Gastroesophageal sphincter (tissue), 4 donors: ENCODE measurements around the gene APP. TPM values are rescaled to one million over a fixed set of nuclear protein-coding genes. Genes with fewer than 3 reads are reported as not detected.

ENCODE experiments used
- ATAC-seq: fragments of 150-250 bp; one replicate; pipeline ENCODE4 v1.9.1; 2016; ENCODE audit warnings: mild to moderate bottlenecking, moderate library complexity
- H3K27ac ChIP-seq, 4 donors: fragments of 200-600 bp; sonication (generic) in 3 of 4; 1 replicate in 3 of 4; 2 replicates in 1 of 4; pipeline ENCODE4 v1.5.1; 2016 to 2019
- H3K27me3 ChIP-seq: fragments of 200-600 bp; sonication (generic); one replicate; pipeline ENCODE4 v1.5.1; 2019
- H3K36me3 ChIP-seq, 2 donors: fragments of 200-600 bp; sonication (generic); one replicate each; pipeline ENCODE4 v1.5.1; 2019; ENCODE audit warnings: control low read depth in 1 of 2
- H3K4me1 ChIP-seq, 3 donors: fragments of 200-600 bp; sonication (generic); 1 replicate in 2 of 3; 2 replicates in 1 of 3; pipeline ENCODE4 v1.5.1; 2016 to 2019; ENCODE audit warnings: control low read depth in 2 of 3
- H3K4me3 ChIP-seq, 2 donors: fragments of 200-600 bp; sonication (generic); one replicate each; pipeline ENCODE4 v1.5.1; 2019; ENCODE audit warnings: mild to moderate bottlenecking in 1 of 2, moderate library complexity in 1 of 2
- H3K9me3 ChIP-seq, 3 donors: fragments of 200-600 bp; sonication (generic); one replicate each; pipeline ENCODE4 v1.5.1; 2017 to 2019; ENCODE audit warnings: control low read depth in 2 of 3
- EP300 ChIP-seq: sonication (generic); formaldehyde crosslinking; IDR thresholded peaks from one replicate; pipeline ENCODE4 v1.6.1; 2017; ENCODE audit warnings: antibody characterized with exemption, mild to moderate bottlenecking
- POLR2A ChIP-seq, 2 donors: fragments of 450-650 bp; IDR thresholded peaks; one replicate each; pipeline ENCODE4 v1.6.1; 2017; ENCODE audit warnings: antibody characterized with exemption in 2 of 2, mild to moderate bottlenecking in 2 of 2, moderate library complexity in 1 of 2
- POLR2AphosphoS5 ChIP-seq: sonication (generic); formaldehyde crosslinking; IDR thresholded peaks from one replicate; pipeline ENCODE4 v1.6.1; 2017; ENCODE audit warnings: antibody characterized with exemption
- WGBS, 2 donors: methylation state at CpG; one replicate each; pipeline ENCODE4 v1.1.5; 2018; ENCODE audit warnings: low coverage in 1 of 2; 5-methylcytosine and 5-hydroxymethylcytosine counted together
- total RNA-seq, 4 donors: library from RNA; depleted of rRNA; stranded (reverse); fragments of >200 nt; gene quantifications; one replicate each; pipeline ENCODE4 v1.1.0, GENCODE V29; 2016
- TF ChIP-seq, protein P1 (sequence below), 4 experiments: fragments of 200-600 bp in 2 of 4; fragments of 450-650 bp in 2 of 4; sonication (generic) in 1 of 4; IDR thresholded peaks; one replicate each; pipeline ENCODE4 v1.5.1; 2017 to 2019; ENCODE audit warnings: antibody characterized with exemption in 4 of 4, mild to moderate bottlenecking in 2 of 4, moderate library complexity in 2 of 4

The APP gene
- total RNA-seq, 4 donors from 2014 or later, result 282 to 724 (median 545) TPM

DNA sequence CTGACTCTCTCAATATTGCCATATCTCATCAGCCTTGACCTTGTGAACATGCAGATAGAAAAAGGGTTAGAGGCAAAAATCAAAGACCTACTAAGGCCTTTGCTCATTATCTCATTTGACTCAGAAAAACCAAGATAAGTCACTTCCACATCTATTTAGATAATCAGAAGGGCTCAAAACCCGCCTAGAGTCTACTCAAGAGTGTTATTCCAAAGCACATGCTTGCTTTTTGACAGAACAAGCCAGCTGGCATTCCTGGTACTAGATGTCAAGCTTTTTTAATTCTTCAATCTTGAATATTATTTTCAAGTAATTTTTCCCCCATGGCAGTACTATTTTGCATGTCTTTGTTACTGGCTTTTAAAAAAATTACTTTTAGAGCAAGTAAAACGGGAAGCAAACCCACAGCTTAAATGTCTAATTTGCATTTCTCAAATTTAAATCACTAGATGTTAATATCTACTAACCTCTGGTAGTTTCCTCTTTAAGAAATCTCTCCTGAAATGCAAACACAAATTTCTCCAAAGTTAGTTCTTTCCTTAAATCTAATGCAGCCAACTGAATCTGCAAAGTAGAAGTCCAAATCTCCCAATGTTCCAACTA is 51.5 kb downstream of the APP start:
- Histone ChIP-seq H3K9me3 (no peaks in the 10 kb centered on the region), H3K27me3 (no peaks in the 10 kb centered on the region), H3K27ac (peak overlapping the region in 2 of 4 donors; percentile 36 to 56), H3K4me3 (no peak overlapping the region), H3K4me1 (peaks cover 15 to 75% (median 31%) of the 10 kb centered on the region in 3 donors), H3K36me3 (no peaks in the 10 kb centered on the region)
- no peak for ATAC-seq
- TF ChIP-seq, protein P1, sequence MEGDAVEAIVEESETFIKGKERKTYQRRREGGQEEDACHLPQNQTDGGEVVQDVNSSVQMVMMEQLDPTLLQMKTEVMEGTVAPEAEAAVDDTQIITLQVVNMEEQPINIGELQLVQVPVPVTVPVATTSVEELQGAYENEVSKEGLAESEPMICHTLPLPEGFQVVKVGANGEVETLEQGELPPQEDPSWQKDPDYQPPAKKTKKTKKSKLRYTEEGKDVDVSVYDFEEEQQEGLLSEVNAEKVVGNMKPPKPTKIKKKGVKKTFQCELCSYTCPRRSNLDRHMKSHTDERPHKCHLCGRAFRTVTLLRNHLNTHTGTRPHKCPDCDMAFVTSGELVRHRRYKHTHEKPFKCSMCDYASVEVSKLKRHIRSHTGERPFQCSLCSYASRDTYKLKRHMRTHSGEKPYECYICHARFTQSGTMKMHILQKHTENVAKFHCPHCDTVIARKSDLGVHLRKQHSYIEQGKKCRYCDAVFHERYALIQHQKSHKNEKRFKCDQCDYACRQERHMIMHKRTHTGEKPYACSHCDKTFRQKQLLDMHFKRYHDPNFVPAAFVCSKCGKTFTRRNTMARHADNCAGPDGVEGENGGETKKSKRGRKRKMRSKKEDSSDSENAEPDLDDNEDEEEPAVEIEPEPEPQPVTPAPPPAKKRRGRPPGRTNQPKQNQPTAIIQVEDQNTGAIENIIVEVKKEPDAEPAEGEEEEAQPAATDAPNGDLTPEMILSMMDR (IDR thresholded peaks at IDR 0.05), result no peak
- no peak for TF ChIP-seq POLR2AphosphoS5
- 74 to 86% methylated on average over 2 of the region's 2 CpGs for WGBS, 2 donors

DNA sequence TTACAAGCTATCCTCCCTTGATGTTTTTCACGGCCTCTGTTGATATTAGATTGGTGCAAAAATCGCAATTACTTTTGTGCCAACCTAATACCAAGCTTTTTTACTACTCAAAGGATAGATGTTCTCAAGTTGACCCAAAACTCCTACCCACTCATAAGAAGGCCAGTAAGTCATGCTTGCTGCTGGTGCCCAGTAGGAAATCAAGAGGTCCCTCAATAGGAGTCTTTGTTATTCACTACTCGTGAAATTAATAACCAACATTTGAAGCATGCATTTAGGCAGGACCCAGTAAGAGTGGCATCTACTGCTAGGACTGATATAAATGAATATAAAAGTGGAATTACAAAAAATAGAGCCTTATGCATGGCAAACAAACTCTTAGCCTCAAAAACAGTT is 52.6 kb downstream of the APP start:
- Histone ChIP-seq H3K27ac (peak overlapping the region in 3 of 4 donors; percentile 18 to 57 (median 56)), H3K27me3 (no peaks in the 10 kb centered on the region), H3K4me1 (peaks cover 5 to 64% (median 21%) of the 10 kb centered on the region in 3 donors), H3K9me3 (no peaks in the 10 kb centered on the region), H3K36me3 (no peaks in the 10 kb centered on the region), H3K4me3 (no peak overlapping the region)
- WGBS, 2 donors, result 73 to 93% methylated on average over 3 of the region's 3 CpGs
- TF ChIP-seq POLR2AphosphoS5 (no peak), EP300 (no peak), POLR2A (IDR thresholded peaks at IDR 0.05) (no peak)
- TF ChIP-seq, protein P1 (IDR thresholded peaks at IDR 0.05), result no peak
- ATAC-seq, result no peak

GRCh38 chr21:26117324-26117971 is 53.1 kb downstream of the APP start:
- H3K9me3 ChIP-seq, result no peaks in the 10 kb centered on the region
- no peak for ATAC-seq
- no peaks in the 10 kb centered on the region for H3K36me3 ChIP-seq
- 79 to 83% methylated on average over 4 to 5 of the region's 5 CpGs for WGBS, 2 donors
- peaks cover 5 to 63% (median 24%) of the 10 kb centered on the region in 3 donors for H3K4me1 ChIP-seq
- peak overlapping the region in 3 of 4 donors; percentile 49 to 57 (median 56) for H3K27ac ChIP-seq
- TF ChIP-seq, protein P1 (IDR thresholded peaks at IDR 0.05), result no peak
- TF ChIP-seq EP300 (no peak), POLR2A (IDR thresholded peaks at IDR 0.05) (no peak), POLR2AphosphoS5 (no peak)
- H3K27me3 ChIP-seq, result no peaks in the 10 kb centered on the region
- H3K4me3 ChIP-seq, result no peak overlapping the region

DNA sequence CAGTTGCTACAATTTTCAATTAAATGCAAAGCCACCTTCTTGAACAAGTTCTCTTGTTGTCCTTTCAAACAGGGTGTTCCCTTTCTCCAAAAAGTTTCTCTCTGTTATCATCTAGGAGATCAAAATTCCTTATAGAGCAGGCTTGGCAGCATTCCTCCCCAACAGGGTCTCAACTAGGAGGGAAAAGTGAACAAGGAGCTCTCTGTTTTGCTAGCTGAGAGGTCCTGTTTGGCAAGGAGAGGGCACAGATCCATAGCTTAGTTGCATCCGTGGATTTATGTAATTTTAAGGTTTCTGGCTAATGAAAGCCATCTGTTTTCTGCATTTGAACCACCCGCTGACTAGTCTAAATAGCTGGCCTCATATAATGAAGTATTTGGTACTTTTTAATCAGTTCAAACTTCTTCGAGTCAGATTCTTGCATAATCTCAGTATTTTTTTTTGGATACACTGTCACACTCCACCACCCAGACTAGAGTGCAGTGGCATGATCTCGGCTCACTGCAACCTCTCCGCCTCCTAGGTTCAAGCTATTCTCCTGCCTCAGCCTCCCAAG is 54.0 kb downstream of the APP start:
- peaks cover 5 to 64% (median 28%) of the 10 kb centered on the region in 3 donors for H3K4me1 ChIP-seq
- WGBS, 2 donors, result 51% methylated on average over 5 of the region's 5 CpGs
- no peaks in the 10 kb centered on the region for H3K9me3 ChIP-seq
- H3K4me3 ChIP-seq, result no peak overlapping the region
- H3K36me3 ChIP-seq, result no peaks in the 10 kb centered on the region
- H3K27me3 ChIP-seq, result no peaks in the 10 kb centered on the region
- ATAC-seq, result peak; percentile 38
- peak overlapping the region; percentile 29 to 59 (median 56) for H3K27ac ChIP-seq
- TF ChIP-seq POLR2A (IDR thresholded peaks at IDR 0.05), result no peak
- TF ChIP-seq POLR2AphosphoS5, result no peak
- TF ChIP-seq, protein P1 (IDR thresholded peaks at IDR 0.05), result no peak
- TF ChIP-seq EP300, result no peak
